Endothelial cell of umbilical vein (primary cell): ENCODE results near the gene NEO1.

Experiments
- CTCF ChIP-seq, 2 donors: IDR thresholded peaks; 1 replicate in 1 of 2; 2 replicates in 1 of 2; pipeline ENCODE4 v1.5.1; 2011; ENCODE audit warnings: low read length in 2 of 2, mild to moderate bottlenecking in 2 of 2, moderate library complexity in 2 of 2, control low read depth in 1 of 2, inconsistent platforms in 1 of 2, low read depth in 1 of 2; ENCODE audit not compliant: insufficient read depth in 1 of 2; ENCODE audit errors: extremely low read depth in 1 of 2
- JUN ChIP-seq: IDR thresholded peaks from 2 replicates; pipeline ENCODE4 v1.6.1; 2011; ENCODE audit warnings: borderline replicate concordance, low read depth; ENCODE audit not compliant: insufficient read length, insufficient read depth
- POLR2A ChIP-seq: IDR thresholded peaks from 2 replicates; pipeline ENCODE4 v1.6.1; 2012; ENCODE audit warnings: low read depth, mild to moderate bottlenecking, control low read depth, low read length

- TF ChIP-seq JUN, result no peak
- no peak for TF ChIP-seq CTCF (IDR thresholded peaks at IDR 0.05; ENCODE audit: extremely low read depth in 1 of 2, insufficient read depth in 1 of 2, low read depth in 1 of 2, low read length in 2 of 2)
- no peak for TF ChIP-seq POLR2A
Observed at GRCh38 chr15:73168487-73168886, 116.2 kb downstream of the NEO1 start.
